Erythroblast (primary cell): Measurements from ENCODE around the gene PRRC2C.

Experiments
- GATA1 ChIP-seq: IDR thresholded peaks from 2 replicates; pipeline ENCODE4 v1.6.1; 2011; ENCODE audit warnings: low read depth, mild to moderate bottlenecking, control low read depth, low read length, moderate library complexity
- POLR2A ChIP-seq: IDR thresholded peaks from 2 replicates; pipeline ENCODE4 v1.6.1; 2011; ENCODE audit warnings: mild to moderate bottlenecking, low read length

DNA sequence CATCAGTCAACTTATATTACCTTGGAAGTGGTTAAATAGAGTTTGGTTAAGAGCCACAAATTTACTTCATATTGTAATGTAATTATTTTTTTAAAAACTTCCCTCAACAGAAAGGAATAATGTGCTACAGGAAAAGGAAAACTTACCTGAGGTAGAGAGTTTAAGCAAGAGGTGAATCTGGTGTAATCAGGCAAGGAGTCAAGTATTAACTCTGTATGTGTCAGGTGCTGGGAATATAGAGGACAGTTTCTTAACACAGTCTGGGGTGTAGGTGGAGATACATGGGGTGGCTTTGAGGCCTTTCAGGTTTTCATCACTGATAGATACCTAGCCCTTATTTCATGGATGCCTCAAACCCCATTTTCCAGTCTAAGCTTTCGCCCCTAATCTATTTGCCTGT is 110.8 kb downstream of the PRRC2C start:
- TF ChIP-seq POLR2A (no peak), GATA1 (no peak)
